ENCODE results near the gene PRKAG3. TPM values are rescaled to one million over a fixed set of nuclear protein-coding genes. Genes with fewer than 3 reads are reported as not detected.
A peak's percentile ranks its signal among the peaks of the same experiment; 100 is the strongest.

The PRKAG3 gene
- total and polyA plus RNA-seq, 7 donors: 9.2 to 187 (median 58.5) TPM

DNA sequence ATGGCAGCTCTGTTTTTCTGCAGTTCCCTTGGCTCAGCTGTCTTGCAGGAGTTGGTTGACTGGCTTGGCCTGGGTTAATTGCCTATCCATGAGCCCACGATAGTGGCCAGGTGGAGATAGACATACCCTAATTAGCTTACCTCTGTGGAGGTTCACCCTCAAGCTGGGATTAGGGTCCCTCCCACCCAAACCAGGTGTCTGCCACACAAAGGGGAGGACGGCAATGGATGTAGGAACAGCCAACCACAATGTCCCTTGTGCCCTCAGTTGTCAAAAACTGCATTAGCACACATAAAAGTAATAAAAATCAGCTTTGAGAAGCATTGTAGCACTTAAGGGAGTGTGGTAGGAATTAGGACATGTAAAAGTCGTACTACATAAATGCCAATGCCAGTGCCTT, 45.5 kb downstream of the PRKAG3 start:
- DNase-seq (no peak), ATAC-seq (no peak)
- TF ChIP-seq, protein P1, sequence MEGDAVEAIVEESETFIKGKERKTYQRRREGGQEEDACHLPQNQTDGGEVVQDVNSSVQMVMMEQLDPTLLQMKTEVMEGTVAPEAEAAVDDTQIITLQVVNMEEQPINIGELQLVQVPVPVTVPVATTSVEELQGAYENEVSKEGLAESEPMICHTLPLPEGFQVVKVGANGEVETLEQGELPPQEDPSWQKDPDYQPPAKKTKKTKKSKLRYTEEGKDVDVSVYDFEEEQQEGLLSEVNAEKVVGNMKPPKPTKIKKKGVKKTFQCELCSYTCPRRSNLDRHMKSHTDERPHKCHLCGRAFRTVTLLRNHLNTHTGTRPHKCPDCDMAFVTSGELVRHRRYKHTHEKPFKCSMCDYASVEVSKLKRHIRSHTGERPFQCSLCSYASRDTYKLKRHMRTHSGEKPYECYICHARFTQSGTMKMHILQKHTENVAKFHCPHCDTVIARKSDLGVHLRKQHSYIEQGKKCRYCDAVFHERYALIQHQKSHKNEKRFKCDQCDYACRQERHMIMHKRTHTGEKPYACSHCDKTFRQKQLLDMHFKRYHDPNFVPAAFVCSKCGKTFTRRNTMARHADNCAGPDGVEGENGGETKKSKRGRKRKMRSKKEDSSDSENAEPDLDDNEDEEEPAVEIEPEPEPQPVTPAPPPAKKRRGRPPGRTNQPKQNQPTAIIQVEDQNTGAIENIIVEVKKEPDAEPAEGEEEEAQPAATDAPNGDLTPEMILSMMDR (IDR thresholded peaks at IDR 0.05): no peak
- Histone ChIP-seq H3K4me1 (peaks cover 32% of the 10 kb centered on the region), H3K9me3 (peaks cover 4% of the 10 kb centered on the region), H3K36me3 (ENCODE audit: insufficient read depth in 1 of 2, low read depth in 1 of 2) (no peaks in the 10 kb centered on the region), H3K27me3 (ENCODE audit: insufficient read depth in 3 of 3, low read length in 2 of 3) (peaks cover 0 to 2% (median 0%) of the 10 kb centered on the region in 3 donors), H3K27ac (no peak overlapping the region), H3K4me3 (no peak overlapping the region)
- intact Hi-C loops (cut with DNase I): no loop called here
- WGBS, 3 donors: 81 to 91% (median 84%) methylated on average over 3 of the region's 3 CpGs

DNA sequence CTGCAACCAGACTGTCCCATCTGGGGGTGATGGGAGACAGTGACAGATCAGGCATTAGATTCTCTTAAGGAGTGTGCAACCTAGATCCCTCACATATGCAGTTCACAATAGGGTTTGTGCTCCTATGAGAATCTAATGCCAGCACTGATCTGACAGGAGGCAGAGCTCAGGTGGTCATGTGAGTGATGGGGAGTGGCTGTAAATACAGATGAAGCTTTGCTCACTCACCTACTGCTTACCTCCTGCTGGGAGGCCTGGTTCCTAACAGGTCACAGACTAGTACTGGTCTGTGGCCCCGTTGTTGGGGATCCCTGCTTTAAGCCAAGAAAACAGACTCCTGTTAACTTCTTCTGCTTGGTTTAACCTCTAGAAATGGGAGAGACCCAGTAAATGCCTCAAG, 46.5 kb downstream of the PRKAG3 start:
- 24 to 65% (median 60%) methylated on average over 1 of the region's 1 CpG for WGBS, 3 donors
- no peak overlapping the region for H3K4me3 ChIP-seq
- no peaks in the 10 kb centered on the region for H3K36me3 ChIP-seq (ENCODE audit: insufficient read depth in 1 of 2, low read depth in 1 of 2)
- H3K4me1 ChIP-seq: peaks cover 34% of the 10 kb centered on the region
- peaks cover 4% of the 10 kb centered on the region for H3K9me3 ChIP-seq
- DNase-seq: no peak
- no peak overlapping the region for H3K27ac ChIP-seq
- intact Hi-C loops (cut with DNase I): no loop called here
- no peak for ATAC-seq
- TF ChIP-seq, protein P1 (IDR thresholded peaks at IDR 0.05): no peak
- H3K27me3 ChIP-seq (ENCODE audit: insufficient read depth in 3 of 3, low read length in 2 of 3): peaks cover 0 to 2% (median 0%) of the 10 kb centered on the region in 3 donors

DNA sequence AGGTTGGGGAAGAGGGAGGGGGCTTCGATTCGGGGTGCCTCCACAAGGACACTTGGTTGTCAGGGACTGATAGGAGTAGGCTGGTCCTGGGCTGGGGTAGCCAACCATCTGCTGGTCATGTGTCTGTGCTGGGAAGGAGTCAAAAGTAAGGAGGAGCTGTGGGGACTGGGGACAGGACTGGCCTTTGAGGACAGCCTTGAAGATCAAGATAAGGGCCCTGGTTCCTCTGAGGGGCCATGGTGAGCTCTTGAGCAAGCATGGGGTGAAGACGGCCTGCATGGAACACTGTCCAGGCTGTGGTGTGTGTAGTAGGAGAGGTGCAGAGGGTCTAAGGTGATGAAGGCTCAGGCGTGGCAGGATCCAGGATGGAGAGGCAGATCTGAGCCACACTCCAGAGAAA, 47.9 kb downstream of the PRKAG3 start:
- Histone ChIP-seq H3K4me1 (peaks cover 26% of the 10 kb centered on the region), H3K4me3 (peak overlapping the region; percentile 74), H3K27me3 (ENCODE audit: insufficient read depth in 3 of 3, low read length in 2 of 3) (peaks cover 0 to 2% (median 0%) of the 10 kb centered on the region in 3 donors), H3K36me3 (ENCODE audit: insufficient read depth in 1 of 2, low read depth in 1 of 2) (no peaks in the 10 kb centered on the region), H3K9me3 (peaks cover 4% of the 10 kb centered on the region), H3K27ac (no peak overlapping the region)
- TF ChIP-seq, protein P1 (IDR thresholded peaks at IDR 0.05): no peak
- WGBS, 3 donors: 89 to 96% (median 91%) methylated on average over 4 of the region's 4 CpGs
- intact Hi-C loops (cut with DNase I): loop anchor here in 1 of 2 donors (5.0 kb wide), 2 partner anchors 49 to 71 kb away; partner anchors contain the start of genes PRKAG3 and TTLL4
- ATAC-seq (no peak), DNase-seq (no peak)

DNA sequence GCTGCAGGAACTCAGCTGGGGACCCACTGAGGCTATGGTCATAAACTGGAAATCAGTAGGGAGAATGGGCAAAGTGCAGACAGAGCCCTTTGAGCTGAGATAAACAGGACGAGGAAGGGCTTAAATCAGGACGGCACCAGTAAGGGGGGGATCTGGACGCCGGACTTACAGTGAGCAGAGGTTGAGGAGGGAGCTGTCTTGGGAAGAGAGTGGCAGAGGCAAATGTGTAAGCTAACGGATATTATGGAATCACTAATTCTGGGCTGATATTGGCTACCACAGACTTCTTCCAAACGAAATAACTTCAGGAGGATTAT, 49.1 kb downstream of the PRKAG3 start:
- Histone ChIP-seq H3K27me3 (ENCODE audit: insufficient read depth in 3 of 3, low read length in 2 of 3) (peaks cover 0 to 2% (median 0%) of the 10 kb centered on the region in 3 donors), H3K4me3 (peak overlapping the region; percentile 74), H3K36me3 (ENCODE audit: insufficient read depth in 1 of 2, low read depth in 1 of 2) (no peaks in the 10 kb centered on the region), H3K9me3 (no peaks in the 10 kb centered on the region), H3K4me1 (peaks cover 26% of the 10 kb centered on the region), H3K27ac (peak overlapping the region; percentile 78)
- DNase-seq: no peak
- intact Hi-C loops (cut with DNase I): loop anchor here in 1 of 2 donors (5.0 kb wide), 2 partner anchors 50 to 70 kb away; partner anchors contain the start of genes PRKAG3 and TTLL4
- peak in 3 of 4 donors; percentile 36 to 59 (median 40) for ATAC-seq
- TF ChIP-seq, protein P1 (IDR thresholded peaks at IDR 0.05): no peak
- 5 to 9% (median 7%) methylated on average over 6 of the region's 6 CpGs for WGBS, 3 donors

Measured in psoas muscle (tissue), 8 donors.